ENCODE data around the gene HECTD4.

GRCh38 chr12:112413855-112414625 is 31.8 kb upstream of the HECTD4 start:
- no peak for TF ChIP-seq CTCF (IDR thresholded peaks at IDR 0.05; ENCODE audit: low read length)
- TF ChIP-seq EZH2 (IDR thresholded peaks at IDR 0.05; ENCODE audit: borderline replicate concordance, low read length): no peak
